HL-60 (cell line): ENCODE results near the gene HRH1.

Experiments
- DNase-seq, 2 experiments: peaks; one replicate each; pipeline ENCODE4 v3.0.0-alpha.2; 2010 to 2020; ENCODE audit warnings: low read depth in 1 of 2, low spot score in 1 of 2
- H3K27ac ChIP-seq: fragments of 250-450 bp; sonication (Bioruptor Pico); replicated peaks from 2 replicates; pipeline ENCODE4 v1.5.1; 2020; ENCODE audit warnings: mild to moderate bottlenecking, moderate library complexity
- H3K27me3 ChIP-seq: fragments of 250-450 bp; sonication (Bioruptor Pico); 2 replicates; pipeline ENCODE4 v1.5.1; 2021; ENCODE audit warnings: mild to moderate bottlenecking, moderate library complexity; ENCODE audit not compliant: insufficient read depth, poor library complexity, severe bottlenecking
- H3K4me3 ChIP-seq: replicated peaks from 2 replicates; pipeline ENCODE4 v1.5.1; 2011; ENCODE audit warnings: mild to moderate bottlenecking, control low read depth, low read length; ENCODE audit not compliant: insufficient read depth
- GABPA ChIP-seq: IDR thresholded peaks from 2 replicates; pipeline ENCODE4 v1.6.1; 2012; ENCODE audit warnings: low read depth
- POLR2AphosphoS5 ChIP-seq: IDR thresholded peaks from 2 replicates; pipeline ENCODE4 v1.6.1; 2012; ENCODE audit warnings: low read depth
- SPI1 ChIP-seq: IDR thresholded peaks from 2 replicates; pipeline ENCODE4 v1.6.1; 2012; ENCODE audit warnings: low read depth, mild to moderate bottlenecking, borderline replicate concordance
- TF ChIP-seq, protein P1 (sequence below): IDR thresholded peaks from 2 replicates; pipeline ENCODE4 v1.6.1; 2012; ENCODE audit warnings: low read depth; ENCODE audit not compliant: insufficient replicate concordance
- TF ChIP-seq, protein P2 (sequence below): IDR thresholded peaks from one replicate; pipeline ENCODE4 v1.5.1; 2011; ENCODE audit warnings: low read length, control low read depth, inconsistent platforms; ENCODE audit not compliant: insufficient read depth

HRH1 gene

DNA sequence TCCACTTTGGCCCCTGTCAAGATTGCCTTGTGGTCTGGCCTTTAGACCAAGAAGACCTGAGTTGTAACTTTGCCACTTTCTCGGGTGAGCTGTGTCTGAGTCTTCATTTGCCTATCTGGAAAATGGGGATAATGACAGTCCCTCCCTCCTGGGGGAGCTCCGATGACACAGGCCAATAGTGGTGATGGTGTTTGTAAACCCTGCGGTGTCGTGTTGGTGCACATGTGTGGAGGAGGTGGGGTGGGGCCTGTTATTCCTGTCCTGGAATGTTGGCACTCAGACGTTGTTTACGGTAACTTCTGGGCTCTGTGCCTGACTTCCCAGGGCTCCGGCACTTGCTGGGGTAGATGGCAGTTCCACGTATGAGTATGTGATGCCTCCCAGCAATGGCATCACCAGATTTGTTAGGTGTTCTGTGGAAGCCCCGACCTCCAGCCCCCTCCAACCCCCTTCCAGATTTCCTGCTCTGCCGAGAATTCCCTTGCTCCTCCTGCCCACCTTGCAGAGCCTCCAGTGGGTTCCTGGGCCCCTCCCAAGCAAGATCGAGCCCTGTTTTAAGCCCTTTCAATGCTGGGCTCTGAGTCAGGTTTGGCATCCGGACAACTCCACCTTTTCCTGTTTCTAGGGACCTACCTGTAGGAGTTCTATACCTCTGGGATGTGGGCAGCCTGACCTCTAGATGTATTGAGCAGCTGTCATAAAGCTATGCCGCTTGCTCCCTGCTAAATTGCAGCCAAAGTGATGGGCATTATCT lies 31.4 kb downstream of the HRH1 start:
- TF ChIP-seq SPI1 (no peak), GABPA (no peak), POLR2AphosphoS5 (no peak)
- TF ChIP-seq, protein P1, sequence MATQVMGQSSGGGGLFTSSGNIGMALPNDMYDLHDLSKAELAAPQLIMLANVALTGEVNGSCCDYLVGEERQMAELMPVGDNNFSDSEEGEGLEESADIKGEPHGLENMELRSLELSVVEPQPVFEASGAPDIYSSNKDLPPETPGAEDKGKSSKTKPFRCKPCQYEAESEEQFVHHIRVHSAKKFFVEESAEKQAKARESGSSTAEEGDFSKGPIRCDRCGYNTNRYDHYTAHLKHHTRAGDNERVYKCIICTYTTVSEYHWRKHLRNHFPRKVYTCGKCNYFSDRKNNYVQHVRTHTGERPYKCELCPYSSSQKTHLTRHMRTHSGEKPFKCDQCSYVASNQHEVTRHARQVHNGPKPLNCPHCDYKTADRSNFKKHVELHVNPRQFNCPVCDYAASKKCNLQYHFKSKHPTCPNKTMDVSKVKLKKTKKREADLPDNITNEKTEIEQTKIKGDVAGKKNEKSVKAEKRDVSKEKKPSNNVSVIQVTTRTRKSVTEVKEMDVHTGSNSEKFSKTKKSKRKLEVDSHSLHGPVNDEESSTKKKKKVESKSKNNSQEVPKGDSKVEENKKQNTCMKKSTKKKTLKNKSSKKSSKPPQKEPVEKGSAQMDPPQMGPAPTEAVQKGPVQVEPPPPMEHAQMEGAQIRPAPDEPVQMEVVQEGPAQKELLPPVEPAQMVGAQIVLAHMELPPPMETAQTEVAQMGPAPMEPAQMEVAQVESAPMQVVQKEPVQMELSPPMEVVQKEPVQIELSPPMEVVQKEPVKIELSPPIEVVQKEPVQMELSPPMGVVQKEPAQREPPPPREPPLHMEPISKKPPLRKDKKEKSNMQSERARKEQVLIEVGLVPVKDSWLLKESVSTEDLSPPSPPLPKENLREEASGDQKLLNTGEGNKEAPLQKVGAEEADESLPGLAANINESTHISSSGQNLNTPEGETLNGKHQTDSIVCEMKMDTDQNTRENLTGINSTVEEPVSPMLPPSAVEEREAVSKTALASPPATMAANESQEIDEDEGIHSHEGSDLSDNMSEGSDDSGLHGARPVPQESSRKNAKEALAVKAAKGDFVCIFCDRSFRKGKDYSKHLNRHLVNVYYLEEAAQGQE = no peak
- TF ChIP-seq, protein P2, sequence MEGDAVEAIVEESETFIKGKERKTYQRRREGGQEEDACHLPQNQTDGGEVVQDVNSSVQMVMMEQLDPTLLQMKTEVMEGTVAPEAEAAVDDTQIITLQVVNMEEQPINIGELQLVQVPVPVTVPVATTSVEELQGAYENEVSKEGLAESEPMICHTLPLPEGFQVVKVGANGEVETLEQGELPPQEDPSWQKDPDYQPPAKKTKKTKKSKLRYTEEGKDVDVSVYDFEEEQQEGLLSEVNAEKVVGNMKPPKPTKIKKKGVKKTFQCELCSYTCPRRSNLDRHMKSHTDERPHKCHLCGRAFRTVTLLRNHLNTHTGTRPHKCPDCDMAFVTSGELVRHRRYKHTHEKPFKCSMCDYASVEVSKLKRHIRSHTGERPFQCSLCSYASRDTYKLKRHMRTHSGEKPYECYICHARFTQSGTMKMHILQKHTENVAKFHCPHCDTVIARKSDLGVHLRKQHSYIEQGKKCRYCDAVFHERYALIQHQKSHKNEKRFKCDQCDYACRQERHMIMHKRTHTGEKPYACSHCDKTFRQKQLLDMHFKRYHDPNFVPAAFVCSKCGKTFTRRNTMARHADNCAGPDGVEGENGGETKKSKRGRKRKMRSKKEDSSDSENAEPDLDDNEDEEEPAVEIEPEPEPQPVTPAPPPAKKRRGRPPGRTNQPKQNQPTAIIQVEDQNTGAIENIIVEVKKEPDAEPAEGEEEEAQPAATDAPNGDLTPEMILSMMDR = no peak
- DNase-seq = no peak
- H3K27ac ChIP-seq = no peak overlapping the region
- peaks cover 5% of the 10 kb centered on the region for H3K27me3 ChIP-seq
- no peak overlapping the region for H3K4me3 ChIP-seq

GRCh38 chr3:11186318-11186692 lies 32.0 kb downstream of the HRH1 start:
- DNase-seq = no peak
- peaks cover 5% of the 10 kb centered on the region for H3K27me3 ChIP-seq
- H3K27ac ChIP-seq = no peak overlapping the region
- no peak overlapping the region for H3K4me3 ChIP-seq
- TF ChIP-seq, protein P2 = no peak
- TF ChIP-seq, protein P1 = no peak
- TF ChIP-seq GABPA (no peak), POLR2AphosphoS5 (no peak), SPI1 (no peak)

GRCh38 chr3:11186771-11187191 lies 32.5 kb downstream of the HRH1 start:
- peaks cover 5% of the 10 kb centered on the region for H3K27me3 ChIP-seq
- H3K4me3 ChIP-seq = no peak overlapping the region
- no peak overlapping the region for H3K27ac ChIP-seq
- no peak for DNase-seq
- TF ChIP-seq SPI1 = no peak
- TF ChIP-seq, protein P1 = no peak
- TF ChIP-seq POLR2AphosphoS5 = no peak
- no peak for TF ChIP-seq GABPA
- TF ChIP-seq, protein P2 = no peak
